K562 (cell line): ENCODE results near the gene RNF175. TPM values are rescaled to one million over a fixed set of nuclear protein-coding genes. Genes with fewer than 3 reads are reported as not detected.
A peak's percentile ranks its signal among the peaks of the same experiment; 100 is the strongest.

Source experiments
- ATAC-seq: fragments of 200-7000 bp; cut with Tn5 transposase; 3 replicates; pipeline ENCODE4 v1.9.1; 2020; ENCODE audit warnings: moderate library complexity
- BruUV-seq: library from RNA; stranded (reverse); fragments of 400-500 nt; replicated peaks from 2 replicates; lab custom pipeline; 2021; lab: Mats Ljungman, UMichigan
- CTCF ChIA-PET: fragments of 300-600 bp; formaldehyde crosslinking; extraction: SDS; loops from one replicate; lab custom pipeline; 2021; ENCODE audit warnings: low intra/inter-chr PET ratio; lab: Yijun Ruan, JAX
- POLR2A ChIA-PET: fragments of 300-600, 350-650 bp; sonication (Branson Sonifier 250); formaldehyde crosslinking; extraction: SDS; loops from one replicate; lab custom pipeline; 2021; ENCODE audit warnings: antibody characterized with exemption, inconsistent platforms; lab: Yijun Ruan, JAX
- DNase-seq, 4 experiments: peaks; one replicate each; pipeline versions ENCODE4 v3.0.0 to v3.0.0-alpha.2; 2011 to 2018; ENCODE audit warnings: low spot score in 3 of 4, mixed read lengths in 3 of 4; ENCODE audit errors: extremely low read depth in 1 of 4
- FAIRE-seq: peaks from 2 replicates; lab custom pipeline; 2011; peaks lifted over from hg19 to GRCh38; lab: Jason Lieb, UNC
- H2AFZ ChIP-seq: 2 replicates; pipeline ENCODE4 v1.6.0; 2011; ENCODE audit warnings: low read depth, low read length, control low read depth, inconsistent platforms
- H3K27ac ChIP-seq: fragments of 200-600 bp; 3 replicates; pipeline ENCODE4 v1.8.0; 2011; ENCODE audit warnings: low read depth, mild to moderate bottlenecking, control low read depth, inconsistent platforms, low read length, moderate library complexity, mixed read lengths; ENCODE audit errors: extremely low read depth
- H3K27me3 ChIP-seq, 2 experiments: fragments of 300-600 bp in 1 of 2; 2 replicates in 1 of 2; 3 replicates in 1 of 2; pipeline versions ENCODE4 v1.6.0 to v1.8.0; 2011; ENCODE audit warnings: inconsistent platforms in 2 of 2, low read length in 2 of 2, mild to moderate bottlenecking in 1 of 2, mixed read lengths in 1 of 2, moderate library complexity in 1 of 2; ENCODE audit not compliant: control insufficient read depth in 2 of 2, insufficient read depth in 2 of 2
- H3K36me3 ChIP-seq: fragments of 300-600 bp; 3 replicates; pipeline ENCODE4 v1.8.0; 2011; ENCODE audit warnings: mild to moderate bottlenecking, low read length, inconsistent platforms; ENCODE audit not compliant: control insufficient read depth, insufficient read depth
- H3K4me1 ChIP-seq, 2 experiments: fragments of 200-600 bp in 1 of 2; replicated peaks in 1 of 2; 2 replicates in 1 of 2; 3 replicates in 1 of 2; pipeline versions ENCODE4 v1.5.1 to v1.8.0; 2011; ENCODE audit warnings: inconsistent platforms in 2 of 2, low read length in 2 of 2, mild to moderate bottlenecking in 1 of 2, mixed read lengths in 1 of 2, moderate library complexity in 1 of 2; ENCODE audit not compliant: control insufficient read depth in 2 of 2, insufficient read depth in 2 of 2
- H3K4me2 ChIP-seq: 2 replicates; pipeline ENCODE4 v1.6.1; 2011; ENCODE audit warnings: low read length, control low read depth, inconsistent platforms, mixed read lengths; ENCODE audit not compliant: insufficient read depth
- H3K4me3 ChIP-seq: fragments of 200-600 bp; sonication (generic), shearing (Covaris generic); 2 replicates; pipeline ENCODE4 v1.5.1; 2016; ENCODE audit warnings: control low read depth, inconsistent platforms
- H3K79me2 ChIP-seq: fragments of 200-600 bp; 3 replicates; pipeline ENCODE4 v1.8.0; 2011; ENCODE audit warnings: low read length, inconsistent platforms; ENCODE audit not compliant: control insufficient read depth, insufficient read depth
- H3K9ac ChIP-seq, 2 experiments: 2 replicates each; pipeline versions ENCODE4 v1.6.0 to v1.6.1; 2011; ENCODE audit warnings: low read depth in 2 of 2, low read length in 2 of 2, control low read depth in 1 of 2, inconsistent platforms in 1 of 2, mild to moderate bottlenecking in 1 of 2, mixed read lengths in 1 of 2; ENCODE audit not compliant: insufficient read depth in 1 of 2
- H3K9me1 ChIP-seq: one replicate; pipeline ENCODE4 v1.6.0; 2011; ENCODE audit warnings: inconsistent platforms, mild to moderate bottlenecking, low read length, moderate library complexity; ENCODE audit not compliant: control insufficient read depth, insufficient read depth
- H3K9me3 ChIP-seq: replicated peaks from 2 replicates; pipeline ENCODE4 v1.5.1; 2011; ENCODE audit warnings: low read depth, low read length, inconsistent platforms; ENCODE audit not compliant: control insufficient read depth, insufficient read depth
- H4K20me1 ChIP-seq: replicated peaks from 2 replicates; pipeline ENCODE4 v1.6.1; 2011; ENCODE audit warnings: low read length, inconsistent platforms, mixed read lengths; ENCODE audit not compliant: control insufficient read depth, insufficient read depth
- CCNT2 ChIP-seq: IDR thresholded peaks from 2 replicates; pipeline ENCODE4 v1.6.1; 2011; ENCODE audit warnings: borderline replicate concordance, low read depth, mild to moderate bottlenecking, moderate library complexity, mixed read lengths, low read length; ENCODE audit not compliant: insufficient read length; ENCODE audit errors: extremely low read depth
- CEBPB ChIP-seq: fragments of 450-650 bp; IDR thresholded peaks from 2 replicates; pipeline ENCODE4 v1.6.1; 2016; ENCODE audit warnings: missing genetic modification characterization, missing compliant biosample characterization
- CEBPG ChIP-seq, 3 experiments: fragments of 200-800 bp in 1 of 3; sonication (Bioruptor generic) in 1 of 3; sonication (generic) in 1 of 3; formaldehyde crosslinking in 1 of 3; IDR thresholded peaks in 2 of 3; conservative IDR thresholded peaks in 1 of 3; 2 replicates each; pipeline versions ENCODE4 v1.6.1 to v1.8.0; 2016 to 2022; ENCODE audit warnings: missing compliant biosample characterization in 2 of 3, missing genetic modification characterization in 2 of 3, mild to moderate bottlenecking in 1 of 3, missing genetic modification reagents in 1 of 3
- CHD2 ChIP-seq: IDR thresholded peaks from 2 replicates; pipeline ENCODE4 v1.6.1; 2011; ENCODE audit warnings: low read depth, low read length
- GTF2E2 ChIP-seq: fragments of 200-800 bp; sonication (Bioruptor generic); IDR thresholded peaks from 2 replicates; pipeline ENCODE4 v1.6.1; 2016; ENCODE audit warnings: missing genetic modification characterization, missing compliant biosample characterization
- HMGN3 ChIP-seq: IDR thresholded peaks from 2 replicates; pipeline ENCODE4 v1.6.1; 2011; ENCODE audit warnings: borderline replicate concordance, low read depth, mild to moderate bottlenecking, mixed read lengths, low read length; ENCODE audit not compliant: insufficient read length; ENCODE audit errors: extremely low read depth
- LARP7 ChIP-seq: fragments of 450-650 bp; IDR thresholded peaks from 2 replicates; pipeline ENCODE4 v1.6.1; 2016
- PHF21A ChIP-seq: fragments of 450-650 bp; IDR thresholded peaks from 2 replicates; pipeline ENCODE4 v1.6.1; 2017; ENCODE audit warnings: low read depth, borderline replicate concordance
- PHTF2 ChIP-seq: fragments of 250-450 bp; sonication (Bioruptor Pico); IDR thresholded peaks from 2 replicates; pipeline ENCODE4 v1.5.0; 2021; ENCODE audit warnings: mild to moderate bottlenecking
- RBM22 ChIP-seq: fragments of 200-400 bp; formaldehyde crosslinking; IDR thresholded peaks from 2 replicates; pipeline ENCODE4 v1.6.1; 2018; ENCODE audit warnings: low read length, low read depth; ENCODE audit not compliant: poor library complexity, severe bottlenecking
- SMAD1 ChIP-seq: fragments of 150-350 bp; IDR thresholded peaks from 2 replicates; pipeline ENCODE4 v1.6.1; 2014; ENCODE audit warnings: low read length, low read depth; ENCODE audit not compliant: partially characterized antibody
- THRA ChIP-seq: fragments of 450-650 bp; IDR thresholded peaks from 2 replicates; pipeline ENCODE4 v1.6.1; 2017; ENCODE audit warnings: mild to moderate bottlenecking, moderate library complexity
- ZNF785 ChIP-seq: fragments of 250-450 bp; sonication (Bioruptor Pico); IDR thresholded peaks from 2 replicates; pipeline ENCODE4 v1.4.0; 2020; ENCODE audit warnings: mild to moderate bottlenecking
- WGBS: fragments of 100-300 bp; shearing (Covaris generic); methylation state at CpG from one replicate; pipeline ENCODE4 v1.1.6; 2016; ENCODE audit warnings: low coverage, mixed read lengths; ENCODE audit not compliant: insufficient coverage; ENCODE audit errors: missing lambda C conversion rate; 5-methylcytosine and 5-hydroxymethylcytosine counted together
- in situ Hi-C: fragments of 300-500 bp; cut with MboI; formaldehyde crosslinking; loops from 4 replicates; pipeline ENCODE4 v1.15.0; 2018; ENCODE audit warnings: inconsistent platforms, mixed read lengths
- intact Hi-C: fragments of 100-400 bp; cut with micrococcal nuclease; formaldehyde crosslinking; loops from 2 replicates; pipeline ENCODE4 v1.14.2; 2022
- polyA plus RNA-seq, 8 experiments: library from polyadenylated mRNA; depleted of rRNA in 4 of 8; stranded (reverse) in 5 of 8; unstranded in 3 of 8; fragments of >200 nt; fragmentation: Nextera tagmentation in 2 of 8; fragmentation: Illumina TruSeq in 1 of 8; extraction: Ambion mirVana in 2 of 8; extraction: Trizol in 1 of 8; gene quantifications; 2 replicates each; pipeline versions ENCODE4 v1.2.1 to v1.2.3, GENCODE V29; 2011 to 2014; ENCODE audit warnings: inconsistent platforms in 1 of 8, missing spikeins in 1 of 8
- total RNA-seq, 7 experiments: library from RNA; depleted of rRNA in 6 of 7; stranded (reverse); fragments of >200 nt in 6 of 7; fragmentation: Illumina TruSeq in 2 of 7; extraction: Trizol in 2 of 7; gene quantifications; 2 replicates each; pipeline versions ENCODE4 v1.2.1 to v1.2.3, GENCODE V29; 2011 to 2021; ENCODE audit warnings: low replicate concordance in 1 of 7
- TF ChIP-seq, protein P1 (sequence below): fragments of 450-650 bp; IDR thresholded peaks from 2 replicates; pipeline ENCODE4 v1.6.1; 2018; ENCODE audit warnings: mild to moderate bottlenecking, low read depth; ENCODE audit not compliant: partially characterized antibody
- TF ChIP-seq, protein P2 (sequence below): fragments of 450-650 bp; formaldehyde crosslinking; IDR thresholded peaks from 2 replicates; pipeline ENCODE4 v1.4.0; 2022; ENCODE audit warnings: missing genetic modification characterization
- TF ChIP-seq, protein P3 (sequence below): sonication (generic); formaldehyde crosslinking; IDR thresholded peaks from 2 replicates; pipeline ENCODE4 v1.8.1; 2023; ENCODE audit warnings: mild to moderate bottlenecking, missing genetic modification reagents

The RNF175 gene
- total and polyA plus RNA-seq, 9 of the 15 experiments (the other 6 are each of a cell fraction or from before 2014, with no cell fraction given): not detected

DNA sequence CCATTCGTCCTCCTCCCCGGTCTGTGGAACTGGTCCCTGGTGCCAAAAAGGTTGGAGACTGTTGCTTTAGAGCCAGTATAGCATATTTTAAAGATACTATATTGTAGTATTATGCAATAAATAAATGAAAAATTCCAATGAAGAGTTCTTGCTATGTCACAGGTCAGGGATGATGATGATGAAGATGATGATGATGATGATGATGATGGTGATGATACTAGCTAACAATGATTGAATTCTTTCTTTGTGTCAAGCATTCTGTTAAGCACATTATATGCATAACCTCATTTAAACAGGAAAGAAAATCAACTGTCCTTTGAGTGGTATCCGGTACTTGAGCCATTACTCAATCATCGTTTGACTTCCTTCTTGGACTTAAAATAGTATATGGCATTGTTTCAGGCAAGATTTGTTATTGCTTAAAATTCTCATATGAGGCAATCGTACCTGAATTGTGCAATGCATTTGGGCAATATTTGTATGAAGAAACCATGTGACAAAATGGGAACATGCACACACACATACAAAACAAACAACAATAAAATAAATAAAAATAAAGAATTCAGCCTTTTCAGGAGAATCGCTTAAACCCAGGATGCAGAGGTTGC lies 98.5 kb downstream of the RNF175 start:
- no peaks in the 10 kb centered on the region for H3K79me2 ChIP-seq
- H4K20me1 ChIP-seq: no peaks in the 10 kb centered on the region
- H3K4me3 ChIP-seq: no peak overlapping the region
- no peaks in the 10 kb centered on the region for H3K36me3 ChIP-seq
- ATAC-seq (no peak), DNase-seq (no peak), FAIRE-seq (no peak)
- ChIA-PET POLR2A (no interaction called here), CTCF (no interaction called here)
- peaks cover 6% of the 10 kb centered on the region for H3K9me1 ChIP-seq
- no peak overlapping the region for H3K4me2 ChIP-seq
- H2AFZ ChIP-seq: no peak overlapping the region
- no peaks in the 10 kb centered on the region for H3K9me3 ChIP-seq
- in situ Hi-C loops: no loop called here
- no peak overlapping the region for H3K9ac ChIP-seq
- intact Hi-C loops: no loop called here
- WGBS: 2% methylated on average over 6 of the region's 6 CpGs
- H3K27ac ChIP-seq: no peak overlapping the region
- no peaks in the 10 kb centered on the region for H3K4me1 ChIP-seq
- peaks cover 0 to 13% of the 10 kb centered on the region in 2 experiments; a peak in 2 of 5 replicates for H3K27me3 ChIP-seq
- no TSS peak for BruUV-seq
- TF ChIP-seq HMGN3 (no peak), PHTF2 (CRISPR knock-in tag) (no peak), CHD2 (no peak), CEBPB (tag) (peak; percentile 64), RBM22 (no peak), ZNF785 (CRISPR knock-in tag) (no peak), PHF21A (no peak), THRA (no peak), GTF2E2 (tag) (no peak), CEBPG (CRISPR knock-in tag; IDR thresholded peaks at IDR 0.05) (no peak), CEBPG (tag; conservative IDR thresholded peaks at IDR 0.05 in 1 of 2, IDR thresholded peaks at IDR 0.05 in 1 of 2) (peak in 1 of 2 experiments; percentile 18; a peak in 1 of 4 replicates), CCNT2 (no peak), LARP7 (no peak), SMAD1 (no peak)
- TF ChIP-seq, protein P1, sequence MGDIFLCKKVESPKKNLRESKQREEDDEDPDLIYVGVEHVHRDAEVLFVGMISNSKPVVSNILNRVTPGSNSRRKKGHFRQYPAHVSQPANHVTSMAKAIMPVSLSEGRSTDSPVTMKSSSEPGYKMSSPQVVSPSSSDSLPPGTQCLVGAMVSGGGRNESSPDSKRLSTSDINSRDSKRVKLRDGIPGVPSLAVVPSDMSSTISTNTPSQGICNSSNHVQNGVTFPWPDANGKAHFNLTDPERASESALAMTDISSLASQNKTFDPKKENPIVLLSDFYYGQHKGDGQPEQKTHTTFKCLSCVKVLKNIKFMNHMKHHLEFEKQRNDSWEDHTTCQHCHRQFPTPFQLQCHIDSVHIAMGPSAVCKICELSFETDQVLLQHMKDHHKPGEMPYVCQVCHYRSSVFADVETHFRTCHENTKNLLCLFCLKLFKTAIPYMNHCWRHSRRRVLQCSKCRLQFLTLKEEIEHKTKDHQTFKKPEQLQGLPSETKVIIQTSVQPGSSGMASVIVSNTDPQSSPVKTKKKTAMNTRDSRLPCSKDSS: no peak
- TF ChIP-seq, protein P2, sequence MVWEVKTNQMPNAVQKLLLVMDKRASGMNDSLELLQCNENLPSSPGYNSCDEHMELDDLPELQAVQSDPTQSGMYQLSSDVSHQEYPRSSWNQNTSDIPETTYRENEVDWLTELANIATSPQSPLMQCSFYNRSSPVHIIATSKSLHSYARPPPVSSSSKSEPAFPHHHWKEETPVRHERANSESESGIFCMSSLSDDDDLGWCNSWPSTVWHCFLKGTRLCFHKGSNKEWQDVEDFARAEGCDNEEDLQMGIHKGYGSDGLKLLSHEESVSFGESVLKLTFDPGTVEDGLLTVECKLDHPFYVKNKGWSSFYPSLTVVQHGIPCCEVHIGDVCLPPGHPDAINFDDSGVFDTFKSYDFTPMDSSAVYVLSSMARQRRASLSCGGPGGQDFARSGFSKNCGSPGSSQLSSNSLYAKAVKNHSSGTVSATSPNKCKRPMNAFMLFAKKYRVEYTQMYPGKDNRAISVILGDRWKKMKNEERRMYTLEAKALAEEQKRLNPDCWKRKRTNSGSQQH: no peak
- TF ChIP-seq, protein P3, sequence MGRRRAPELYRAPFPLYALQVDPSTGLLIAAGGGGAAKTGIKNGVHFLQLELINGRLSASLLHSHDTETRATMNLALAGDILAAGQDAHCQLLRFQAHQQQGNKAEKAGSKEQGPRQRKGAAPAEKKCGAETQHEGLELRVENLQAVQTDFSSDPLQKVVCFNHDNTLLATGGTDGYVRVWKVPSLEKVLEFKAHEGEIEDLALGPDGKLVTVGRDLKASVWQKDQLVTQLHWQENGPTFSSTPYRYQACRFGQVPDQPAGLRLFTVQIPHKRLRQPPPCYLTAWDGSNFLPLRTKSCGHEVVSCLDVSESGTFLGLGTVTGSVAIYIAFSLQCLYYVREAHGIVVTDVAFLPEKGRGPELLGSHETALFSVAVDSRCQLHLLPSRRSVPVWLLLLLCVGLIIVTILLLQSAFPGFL: no peak
